NAMALWA (cell line): ENCODE data around the gene LILRA2.
"Not testable (repeated sequence)": the region's sequence is repeated elsewhere in the genome, so short reads cannot be mapped to it uniquely, and the experiment has no call there.

Source experiments
- DNase-seq: peaks from one replicate; pipeline ENCODE4 v3.0.0-alpha.2; 2015; ENCODE audit warnings: low spot score

The LILRA2 gene

GRCh38 chr19:54573330-54573872 is at the start of gene LILRA2:
LILRA2 (plus strand) TSS chr19:54573790; CDS start chr19:54573879, 89 bp downstream.
- DNase-seq: no peak

GRCh38 chr19:54525636-54526035 is 48.0 kb upstream of the LILRA2 start:
- DNase-seq: no peak

- no peak for DNase-seq
These were observed 46.6 kb upstream of the LILRA2 start for GRCh38 chr19:54526972-54527371.

- no peak for DNase-seq
These were observed 42.7 kb upstream of the LILRA2 start for GRCh38 chr19:54530866-54531265.

GRCh38 chr19:54532528-54532927 is 41.1 kb upstream of the LILRA2 start:
- DNase-seq: no peak

GRCh38 chr19:54533476-54533875 is 40.1 kb upstream of the LILRA2 start:
- no peak for DNase-seq

- no peak for DNase-seq
These were observed 39.4 kb upstream of the LILRA2 start for GRCh38 chr19:54534156-54534555.

- DNase-seq: no peak
These were observed 38.0 kb upstream of the LILRA2 start for GRCh38 chr19:54535601-54536000.

GRCh38 chr19:54536956-54537355 is 36.6 kb upstream of the LILRA2 start:
- DNase-seq: no peak

- no peak for DNase-seq
These were observed 31.9 kb upstream of the LILRA2 start for GRCh38 chr19:54541712-54542111.

GRCh38 chr19:54548806-54549205 is 24.8 kb upstream of the LILRA2 start:
- DNase-seq: no peak

GRCh38 chr19:54549224-54549623 is 24.4 kb upstream of the LILRA2 start:
- DNase-seq: no peak

GRCh38 chr19:54551293-54551692 is 22.3 kb upstream of the LILRA2 start:
- DNase-seq: peak; percentile 17

GRCh38 chr19:54551950-54552912 is 21.4 kb upstream of the LILRA2 start:
- DNase-seq: no peak

- no peak for DNase-seq
These were observed 20.7 kb upstream of the LILRA2 start for GRCh38 chr19:54552913-54553310.

GRCh38 chr19:54554006-54554405 is 19.6 kb upstream of the LILRA2 start:
- DNase-seq: no peak

- DNase-seq: no peak
These were observed 18.7 kb upstream of the LILRA2 start for GRCh38 chr19:54554896-54555295.

GRCh38 chr19:54556194-54556593 is 17.4 kb upstream of the LILRA2 start:
- DNase-seq: no peak

- DNase-seq: no peak
These were observed 15.3 kb upstream of the LILRA2 start for GRCh38 chr19:54558339-54558738.

GRCh38 chr19:54560881-54561385 is 12.7 kb upstream of the LILRA2 start:
- DNase-seq: no peak

- DNase-seq: no peak
These were observed 11.8 kb upstream of the LILRA2 start for GRCh38 chr19:54561840-54562239.

GRCh38 chr19:54563206-54563605 is 10.4 kb upstream of the LILRA2 start:
- not testable (repeated sequence) for DNase-seq

- no peak for DNase-seq
These were observed 3.3 kb upstream of the LILRA2 start for GRCh38 chr19:54570316-54570715.
